CD4-positive, alpha-beta T cell (primary cell): Measurements from ENCODE around the gene INO80E. TPM values are rescaled to one million over a fixed set of nuclear protein-coding genes. Genes with fewer than 3 reads are reported as not detected.

Experiments used
- ATAC-seq: fragments of 200-7000 bp; cut with Tn5 transposase; one replicate; pipeline ENCODE4 v1.10.0; 2022; ENCODE audit warnings: mild to moderate bottlenecking; ENCODE audit not compliant: poor library complexity
- CTCF ChIA-PET: fragments of 350-600 bp; sonication (Branson Sonifier 250); formaldehyde crosslinking; loops from one replicate; lab custom pipeline; 2021; ENCODE audit warnings: antibody characterized with exemption, inconsistent platforms; lab: Charles Lee
- POLR2A ChIA-PET: fragments of 350-600 bp; sonication (Branson Sonifier 250); formaldehyde crosslinking; loops from one replicate; lab custom pipeline; 2021; ENCODE audit warnings: antibody characterized with exemption, inconsistent platforms; lab: Charles Lee
- DNase-seq, 14 experiments: peaks; one replicate each; pipeline ENCODE4 v3.0.0-alpha.2; 2013 to 2020; ENCODE audit warnings: mixed read lengths in 2 of 14
- H3K27ac ChIP-seq, 2 donors: one replicate each; pipeline versions ENCODE4 v1.5.1 to v1.7.0; 2013; ENCODE audit warnings: low read length in 2 of 2, low read depth in 1 of 2, mild to moderate bottlenecking in 1 of 2
- H3K27me3 ChIP-seq, 2 experiments: 1 replicate in 1 of 2; 2 replicates in 1 of 2; pipeline versions ENCODE4 v1.6.1 to v1.7.0; 2013; ENCODE audit warnings: low read length in 2 of 2, control low read depth in 1 of 2, mild to moderate bottlenecking in 1 of 2, moderate library complexity in 1 of 2; ENCODE audit not compliant: insufficient read depth in 2 of 2, control insufficient read depth in 1 of 2
- H3K36me3 ChIP-seq: one replicate; pipeline ENCODE4 v1.6.1; 2013; ENCODE audit warnings: low read length, control low read depth; ENCODE audit not compliant: insufficient read depth
- H3K4me1 ChIP-seq: one replicate; pipeline ENCODE4 v1.6.1; 2013; ENCODE audit warnings: low read length, control low read depth; ENCODE audit not compliant: insufficient read depth
- H3K4me3 ChIP-seq: one replicate; pipeline ENCODE4 v1.5.1; 2013; ENCODE audit warnings: mild to moderate bottlenecking, low read length, moderate library complexity
- H3K9me3 ChIP-seq, 2 experiments: 1 replicate in 1 of 2; 2 replicates in 1 of 2; pipeline versions ENCODE4 v1.6.1 to v1.7.0; 2013; ENCODE audit warnings: low read length in 2 of 2, mild to moderate bottlenecking in 2 of 2, control low read depth in 1 of 2, moderate library complexity in 1 of 2; ENCODE audit not compliant: control insufficient read depth in 1 of 2, insufficient read depth in 1 of 2
- H3K27ac Mint-ChIP-seq: one replicate; pipeline ENCODE4 v1.8.0; 2020; ENCODE audit warnings: mixed read lengths
- H3K27me3 Mint-ChIP-seq: one replicate; pipeline ENCODE4 v1.8.0; 2021; ENCODE audit warnings: mixed read lengths
- H3K36me3 Mint-ChIP-seq: one replicate; pipeline ENCODE4 v1.8.0; 2021; ENCODE audit warnings: low read depth, mixed read lengths
- H3K4me1 Mint-ChIP-seq: one replicate; pipeline ENCODE4 v1.8.0; 2021; ENCODE audit warnings: low read depth, mixed read lengths
- H3K4me3 Mint-ChIP-seq: one replicate; pipeline ENCODE4 v1.8.0; 2020; ENCODE audit warnings: mild to moderate bottlenecking, mixed read lengths
- H3K9me3 Mint-ChIP-seq: one replicate; pipeline ENCODE4 v1.8.0; 2020; ENCODE audit warnings: mixed read lengths
- CTCF ChIP-seq: fragments of 200-600 bp; IDR thresholded peaks from one replicate; pipeline ENCODE4 v1.8.0; 2022; ENCODE audit warnings: antibody characterized with exemption, mild to moderate bottlenecking
- intact Hi-C, 2 experiments: fragments of 100-400 bp; cut with DNase I in 1 of 2; cut with micrococcal nuclease in 1 of 2; formaldehyde crosslinking; loops; one replicate each; pipeline versions ENCODE4 v1.15.1 to v1.9.0; 2023 to 2025; cut with DNase I, micrococcal nuclease
- total RNA-seq, 174 experiments: library from RNA in 2 of 174; stranded (reverse) in 2 of 174; gene quantifications; one replicate each; pipeline ENCODE4 v1.2.3 and lab custom pipeline; 2021 to 2026

INO80E gene
- total RNA-seq, 2 experiments from 2014 or later: 54.6 to 57.6 TPM

- DNase-seq: no peak
- H3K9me3 Mint-ChIP-seq: no peaks in the 10 kb centered on the region
- Histone ChIP-seq H3K27ac (no peak overlapping the region), H3K27me3 (peaks cover 0 to 2% of the 10 kb centered on the region in 2 experiments), H3K36me3 (peaks cover 34% of the 10 kb centered on the region), H3K9me3 (no peaks in the 10 kb centered on the region), H3K4me1 (peaks cover 12% of the 10 kb centered on the region), H3K4me3 (no peak overlapping the region)
- POLR2A ChIA-PET: no interaction called here
- peaks cover 41% of the 10 kb centered on the region for H3K36me3 Mint-ChIP-seq
- no peaks in the 10 kb centered on the region for H3K27me3 Mint-ChIP-seq
- no peak overlapping the region for H3K4me3 Mint-ChIP-seq
- H3K4me1 Mint-ChIP-seq: peaks cover 12% of the 10 kb centered on the region
- no peak for ATAC-seq
- CTCF ChIA-PET: no interaction called here
- no peak for TF ChIP-seq CTCF
- H3K27ac Mint-ChIP-seq: no peak overlapping the region
- intact Hi-C loops: no loop called here
Observed at GRCh38 chr16:30002614-30003346, 6.7 kb downstream of the INO80E start.

GRCh38 chr16:30003670-30004423 is 7.8 kb downstream of the INO80E start:
- Mint-ChIP-seq H3K36me3 (peaks cover 32% of the 10 kb centered on the region), H3K27ac (peak overlapping the region; percentile 27), H3K4me3 (no peak overlapping the region), H3K27me3 (peaks cover 4% of the 10 kb centered on the region), H3K4me1 (peaks cover 12% of the 10 kb centered on the region), H3K9me3 (no peaks in the 10 kb centered on the region)
- CTCF ChIA-PET: interaction anchor here (0.6 kb wide), 1 partner anchor 404 kb away, joined by 3 read pairs; no protein-coding TSS in a partner anchor
- intact Hi-C loops: no loop called here
- no peak for TF ChIP-seq CTCF
- no peak for ATAC-seq
- DNase-seq: no peak
- no peaks in the 10 kb centered on the region for H3K9me3 ChIP-seq
- peaks cover 0 to 2% of the 10 kb centered on the region in 2 experiments for H3K27me3 ChIP-seq
- no peak overlapping the region for H3K27ac ChIP-seq
- POLR2A ChIA-PET: interaction anchor here (0.6 to 0.9 kb wide), 2 partner anchors 8 to 188 kb away, joined by 3 to 4 read pairs; partner anchors contain the start of genes INO80E and PAGR1
- peaks cover 11% of the 10 kb centered on the region for H3K4me1 ChIP-seq
- peaks cover 32% of the 10 kb centered on the region for H3K36me3 ChIP-seq
- H3K4me3 ChIP-seq: no peak overlapping the region

DNA sequence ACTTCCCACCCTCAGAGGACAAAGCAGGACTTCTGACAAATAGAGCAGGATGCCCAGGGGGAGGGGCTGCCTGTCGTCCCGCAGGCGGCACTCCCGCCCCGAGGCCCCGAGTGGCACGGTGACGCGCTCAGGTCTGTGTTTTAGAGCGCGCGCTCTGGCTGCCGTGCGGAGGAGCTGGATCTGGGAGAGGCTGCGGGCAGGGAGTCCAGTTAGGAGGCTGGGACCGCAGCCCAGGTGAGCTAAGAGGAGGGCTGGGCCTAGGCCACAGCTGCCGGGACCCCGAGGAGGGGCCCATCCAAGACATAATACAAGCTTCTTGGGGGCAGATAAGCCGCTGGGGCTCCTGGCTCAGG is 8.4 kb downstream of the INO80E start:
- H3K36me3 ChIP-seq: peaks cover 31% of the 10 kb centered on the region
- no peak overlapping the region for H3K27ac Mint-ChIP-seq
- peaks cover 9% of the 10 kb centered on the region for H3K27me3 Mint-ChIP-seq
- H3K9me3 ChIP-seq: peaks cover 0 to 2% of the 10 kb centered on the region in 2 experiments
- TF ChIP-seq CTCF: no peak
- no peak overlapping the region for H3K27ac ChIP-seq
- H3K4me3 Mint-ChIP-seq: no peak overlapping the region
- H3K27me3 ChIP-seq: peaks cover 0 to 2% of the 10 kb centered on the region in 2 experiments
- no peaks in the 10 kb centered on the region for H3K9me3 Mint-ChIP-seq
- CTCF ChIA-PET: interaction anchor here (0.6 kb wide), 1 partner anchor 405 kb away, joined by 3 read pairs; no protein-coding TSS in a partner anchor
- H3K4me1 ChIP-seq: peaks cover 11% of the 10 kb centered on the region
- H3K4me1 Mint-ChIP-seq: peaks cover 12% of the 10 kb centered on the region
- intact Hi-C loops: no loop called here
- POLR2A ChIA-PET: interaction anchor here (0.6 to 1.6 kb wide), 3 partner anchors 8 to 188 kb away, joined by 3 to 5 read pairs (median 4); partner anchors contain the start of genes INO80E, KCTD13 and PAGR1
- H3K36me3 Mint-ChIP-seq: peaks cover 27% of the 10 kb centered on the region
- DNase-seq (no peak), ATAC-seq (no peak)
- H3K4me3 ChIP-seq: no peak overlapping the region
